Stomach smooth muscle (tissue), 2 donors: ENCODE measurements around the gene NFIA.

Experiments used
- H3K27ac ChIP-seq: one replicate; pipeline ENCODE4 v1.7.0; 2013; ENCODE audit warnings: mild to moderate bottlenecking, low read length, inconsistent platforms
- H3K27me3 ChIP-seq, 2 donors: one replicate each; pipeline ENCODE4 v1.7.0; 2013; ENCODE audit warnings: low read length in 2 of 2; ENCODE audit not compliant: insufficient read depth in 2 of 2, control insufficient read depth in 1 of 2
- H3K36me3 ChIP-seq, 2 donors: one replicate each; pipeline ENCODE4 v1.7.0; 2013; ENCODE audit warnings: low read length in 2 of 2; ENCODE audit not compliant: control insufficient read depth in 2 of 2, insufficient read depth in 2 of 2
- H3K4me1 ChIP-seq: one replicate; pipeline ENCODE4 v1.7.0; 2013; ENCODE audit warnings: low read length; ENCODE audit not compliant: control insufficient read depth, insufficient read depth
- H3K4me3 ChIP-seq, 2 donors: one replicate each; pipeline ENCODE4 v1.7.0; 2013; ENCODE audit warnings: low read length in 2 of 2
- H3K9ac ChIP-seq, 2 donors: one replicate each; pipeline ENCODE4 v1.7.0; 2013; ENCODE audit warnings: low read length in 2 of 2, mild to moderate bottlenecking in 1 of 2
- H3K9me3 ChIP-seq, 2 donors: one replicate each; pipeline ENCODE4 v1.7.0; 2013; ENCODE audit warnings: low read length in 2 of 2; ENCODE audit not compliant: control insufficient read depth in 2 of 2
- donor health status: healthy.
- donor health status: Pancreatic carcinoma.

The NFIA gene

DNA sequence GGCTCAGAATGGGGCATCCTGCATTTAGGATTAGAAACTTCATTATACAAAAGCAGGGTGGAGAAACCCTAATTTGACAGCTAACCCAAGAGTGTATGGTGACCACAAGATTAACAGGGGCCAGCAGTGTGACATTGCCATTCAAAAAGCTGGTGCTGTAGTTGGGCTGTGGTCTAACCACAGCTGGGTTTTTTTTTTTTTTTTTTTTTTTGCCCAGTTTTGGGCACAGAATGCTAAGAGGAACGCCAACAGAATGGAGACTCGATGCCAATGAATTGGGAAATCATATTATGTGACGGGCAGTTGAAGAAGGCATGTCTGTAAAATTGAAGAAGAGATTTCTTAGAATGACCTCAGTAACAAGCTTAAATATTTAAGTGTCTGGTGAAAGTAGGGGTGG lies 58.4 kb downstream of the NFIA start:
- H3K36me3 ChIP-seq = no peaks in the 10 kb centered on the region
- no peak overlapping the region for H3K4me3 ChIP-seq
- no peaks in the 10 kb centered on the region for H3K27me3 ChIP-seq
- no peak overlapping the region for H3K9ac ChIP-seq
- peaks cover 17% of the 10 kb centered on the region for H3K4me1 ChIP-seq
- no peak overlapping the region for H3K27ac ChIP-seq
- H3K9me3 ChIP-seq = no peaks in the 10 kb centered on the region

DNA sequence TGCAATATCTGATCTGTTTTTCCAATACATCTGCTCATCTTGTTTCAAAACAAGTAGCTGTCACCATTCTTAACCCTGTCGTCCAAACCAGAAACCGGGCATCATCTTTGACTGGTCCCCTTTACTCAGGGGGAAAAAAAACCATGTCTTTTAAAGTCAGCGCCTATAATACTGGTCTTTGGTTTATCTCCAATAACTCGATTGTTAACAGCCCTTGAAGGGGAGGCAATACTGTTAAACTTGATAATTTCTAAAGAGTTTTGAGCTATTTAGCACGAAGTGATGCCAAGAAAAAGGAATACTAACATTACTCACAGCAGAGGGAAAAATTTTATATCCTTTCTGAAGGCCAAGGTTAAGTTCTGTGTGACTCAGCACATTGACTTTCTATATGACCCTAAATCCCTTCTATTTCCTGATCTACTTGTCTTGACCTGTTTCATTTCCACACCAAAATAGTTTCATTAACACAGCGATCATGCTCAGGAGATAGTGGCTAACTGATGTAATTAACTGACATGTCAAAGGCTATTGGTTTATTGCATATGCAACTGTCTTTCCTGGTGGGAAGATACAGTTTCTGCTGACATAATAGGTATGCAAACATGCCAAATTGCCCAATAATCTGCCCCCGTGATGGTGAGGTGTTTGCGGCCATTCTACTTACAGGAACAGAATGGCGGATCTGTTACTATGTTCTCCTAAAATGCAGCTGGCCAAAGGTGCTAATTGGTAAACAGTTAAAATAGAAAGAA lies 59.1 kb downstream of the NFIA start:
- Histone ChIP-seq H3K27ac (no peak overlapping the region), H3K9me3 (no peaks in the 10 kb centered on the region), H3K4me3 (no peak overlapping the region), H3K36me3 (no peaks in the 10 kb centered on the region), H3K27me3 (no peaks in the 10 kb centered on the region), H3K4me1 (peaks cover 17% of the 10 kb centered on the region), H3K9ac (no peak overlapping the region)

DNA sequence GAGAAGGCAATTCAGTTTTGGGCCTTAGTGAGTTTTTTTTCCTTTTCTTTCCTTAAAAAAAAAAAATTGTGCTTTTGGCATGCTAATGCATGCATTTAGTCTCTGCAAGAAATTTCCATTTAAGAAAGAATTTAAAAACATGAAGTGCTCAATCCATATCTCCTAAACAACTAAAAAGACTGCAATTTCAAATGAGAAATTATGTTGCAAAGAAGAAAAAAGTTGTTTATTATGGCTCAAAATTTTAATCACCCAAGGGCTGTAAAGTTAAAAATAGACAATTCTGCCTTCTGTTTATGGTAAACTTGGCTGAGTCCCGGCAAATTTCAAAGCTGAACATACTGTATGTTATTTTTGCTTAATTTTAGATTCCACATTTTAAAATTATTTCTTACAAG lies 59.7 kb downstream of the NFIA start:
- Histone ChIP-seq H3K27ac (no peak overlapping the region), H3K4me3 (no peak overlapping the region), H3K27me3 (no peaks in the 10 kb centered on the region), H3K9ac (no peak overlapping the region), H3K36me3 (no peaks in the 10 kb centered on the region), H3K9me3 (no peaks in the 10 kb centered on the region), H3K4me1 (peaks cover 17% of the 10 kb centered on the region)

DNA sequence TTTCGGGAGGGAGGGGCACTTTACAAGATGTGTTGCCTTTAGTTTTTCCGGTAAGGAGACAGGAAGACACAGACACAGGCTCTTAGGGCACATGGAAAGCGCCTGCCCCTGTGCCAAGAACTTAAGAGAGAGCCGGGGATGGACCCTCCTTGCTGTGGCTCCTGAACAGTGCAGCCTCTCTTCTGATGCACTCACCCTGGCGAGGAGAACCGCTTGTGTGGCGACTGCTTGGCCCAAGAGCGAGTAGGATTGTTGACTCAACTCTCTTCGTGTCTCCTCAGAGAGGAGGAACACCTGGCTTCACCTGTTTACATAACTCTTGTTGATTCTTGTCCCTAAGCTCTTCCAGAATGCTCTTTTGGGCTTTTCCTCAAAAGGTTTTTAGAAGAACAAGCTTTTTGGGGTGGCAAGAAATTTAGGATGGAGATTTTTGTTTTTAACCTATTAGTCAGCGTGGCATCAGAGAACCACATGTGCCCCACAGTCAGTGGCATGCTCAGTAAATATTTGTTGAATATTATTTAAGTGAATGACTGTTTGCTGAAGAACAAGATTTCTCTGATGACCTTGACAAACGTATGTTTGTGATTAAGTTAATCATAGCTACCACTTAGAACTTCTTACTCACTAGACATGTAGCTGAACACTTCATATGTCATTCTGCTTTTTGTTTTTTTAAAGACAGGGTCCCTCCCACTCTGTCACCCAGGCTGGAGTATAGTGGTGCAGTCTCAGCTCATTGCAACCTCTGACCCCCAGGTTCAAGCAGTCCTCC lies 60.6 kb downstream of the NFIA start:
- H3K4me1 ChIP-seq = peaks cover 18% of the 10 kb centered on the region
- H3K27ac ChIP-seq = no peak overlapping the region

DNA sequence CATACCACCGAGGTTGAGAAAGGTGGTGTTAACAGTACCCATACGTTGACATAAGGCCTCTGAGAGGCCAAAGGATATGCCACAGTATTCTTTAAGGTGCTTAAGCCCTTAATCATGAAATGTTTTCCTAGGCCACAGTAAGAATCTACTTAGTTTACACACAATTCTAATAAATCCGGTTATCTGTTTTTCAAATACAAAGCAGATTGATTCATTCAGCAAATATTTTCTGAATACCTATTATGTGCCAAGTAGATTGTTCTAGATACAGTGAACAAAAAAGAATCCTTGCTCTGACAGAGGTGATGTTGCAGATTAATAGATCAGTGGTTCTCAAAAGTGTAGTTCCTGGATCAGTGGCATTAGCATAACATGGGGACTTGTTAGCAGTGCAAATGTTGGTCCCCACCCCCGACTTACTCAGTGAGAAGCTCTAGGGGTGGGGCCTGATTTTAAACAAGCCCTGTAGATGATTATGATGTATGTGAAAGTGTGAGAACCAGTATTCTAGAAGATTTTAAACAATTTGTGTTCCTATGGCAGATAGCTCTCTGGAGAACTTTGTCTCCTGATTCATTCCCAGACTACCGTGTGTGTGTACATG lies 61.6 kb downstream of the NFIA start:
- no peaks in the 10 kb centered on the region for H3K36me3 ChIP-seq
- H3K27ac ChIP-seq = no peak overlapping the region
- no peaks in the 10 kb centered on the region for H3K9me3 ChIP-seq
- no peak overlapping the region for H3K4me3 ChIP-seq
- H3K9ac ChIP-seq = no peak overlapping the region
- H3K4me1 ChIP-seq = peaks cover 26% of the 10 kb centered on the region
- no peaks in the 10 kb centered on the region for H3K27me3 ChIP-seq

More for the DNA sequence above, 60.6 kb downstream of the NFIA start:
- Histone ChIP-seq H3K36me3 (no peaks in the 10 kb centered on the region), H3K9me3 (no peaks in the 10 kb centered on the region), H3K4me3 (no peak overlapping the region), H3K27me3 (no peaks in the 10 kb centered on the region), H3K9ac (no peak overlapping the region)

DNA sequence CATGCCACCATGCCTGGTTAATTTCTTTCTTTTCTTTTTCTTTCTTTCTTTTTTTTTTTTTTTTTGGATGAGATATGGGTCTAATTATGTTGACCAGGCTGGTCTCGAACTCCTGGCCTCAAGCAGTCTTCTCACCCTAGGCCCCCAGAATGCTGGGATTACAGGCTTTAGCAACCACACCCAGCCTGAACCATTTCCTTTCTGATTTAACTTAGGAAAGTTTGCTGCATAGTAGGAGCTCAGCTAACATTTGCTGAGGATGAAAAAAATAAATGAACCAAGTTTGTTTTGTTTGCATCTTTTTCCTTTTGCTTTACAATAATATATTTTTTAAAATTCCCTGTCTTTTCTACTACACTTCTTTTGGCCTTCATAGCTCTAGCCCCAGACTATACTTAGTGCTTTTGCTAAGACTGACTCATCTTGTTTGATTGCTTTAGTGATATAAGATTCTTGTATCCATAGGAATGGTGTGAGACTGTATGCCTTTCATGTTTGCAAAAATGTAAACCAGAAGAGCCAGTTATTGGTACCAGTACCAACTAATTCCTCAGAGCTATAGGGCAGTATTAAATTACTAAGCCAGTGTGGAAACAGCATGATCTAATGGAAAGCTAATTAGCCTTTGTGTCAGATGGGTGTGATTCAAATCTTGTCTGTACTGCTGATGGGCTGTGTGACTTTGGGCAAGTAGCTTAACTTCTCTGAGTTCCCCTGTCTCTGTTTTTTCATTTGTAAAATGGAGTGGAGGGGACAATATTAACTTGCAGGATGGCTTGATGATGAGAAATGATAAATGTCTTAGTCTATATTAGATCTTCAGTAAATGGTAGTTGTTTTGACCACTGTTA lies 66.9 kb downstream of the NFIA start:
- H3K27me3 ChIP-seq = no peaks in the 10 kb centered on the region
- no peak overlapping the region for H3K9ac ChIP-seq
- H3K27ac ChIP-seq = no peak overlapping the region
- no peaks in the 10 kb centered on the region for H3K36me3 ChIP-seq
- H3K4me3 ChIP-seq = no peak overlapping the region
- H3K9me3 ChIP-seq = no peaks in the 10 kb centered on the region
- peaks cover 21% of the 10 kb centered on the region for H3K4me1 ChIP-seq

DNA sequence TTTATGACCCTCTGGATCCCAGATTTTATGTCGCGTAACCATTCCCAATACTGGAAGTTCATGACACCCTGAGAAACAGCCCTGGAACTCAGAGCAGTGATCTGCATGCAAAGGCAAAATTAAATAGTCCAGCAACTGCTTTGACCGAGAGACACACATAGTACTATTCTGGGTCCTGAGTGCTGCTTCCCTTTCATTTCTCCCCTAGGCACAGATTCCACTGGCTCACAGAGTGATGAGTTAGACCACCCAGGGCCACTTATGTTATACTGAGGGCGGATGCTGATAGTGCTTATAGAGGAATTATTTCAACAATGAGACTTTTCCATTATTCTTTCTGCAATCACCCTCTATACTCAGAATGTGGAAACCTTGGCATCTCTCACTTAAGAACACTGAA lies 69.2 kb downstream of the NFIA start:
- no peaks in the 10 kb centered on the region for H3K36me3 ChIP-seq
- H3K9me3 ChIP-seq = no peaks in the 10 kb centered on the region
- H3K9ac ChIP-seq = no peak overlapping the region
- H3K4me1 ChIP-seq = peaks cover 23% of the 10 kb centered on the region
- H3K27ac ChIP-seq = no peak overlapping the region
- H3K27me3 ChIP-seq = no peaks in the 10 kb centered on the region
- no peak overlapping the region for H3K4me3 ChIP-seq

DNA sequence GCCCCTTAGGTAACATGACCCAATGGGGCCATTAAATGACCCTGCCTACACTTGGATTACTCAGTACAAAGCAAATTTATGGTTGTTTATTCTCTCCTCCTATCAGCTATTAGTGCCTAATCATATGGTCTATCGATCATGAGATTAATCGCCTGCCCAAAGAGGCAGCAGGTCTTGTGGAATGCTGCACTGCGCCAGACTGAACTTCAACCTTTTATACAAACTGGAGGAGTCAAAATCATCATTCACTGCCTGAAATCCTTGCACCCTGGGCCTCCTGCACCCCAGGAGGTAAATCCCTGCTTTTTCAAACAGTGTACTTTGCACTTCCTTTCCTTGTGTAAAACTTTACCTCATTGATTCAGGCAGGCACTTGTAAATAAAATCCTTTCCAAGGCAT lies 69.7 kb downstream of the NFIA start:
- H3K4me1 ChIP-seq = peaks cover 28% of the 10 kb centered on the region
- no peaks in the 10 kb centered on the region for H3K27me3 ChIP-seq
- no peak overlapping the region for H3K4me3 ChIP-seq
- H3K27ac ChIP-seq = no peak overlapping the region
- no peak overlapping the region for H3K9ac ChIP-seq
- no peaks in the 10 kb centered on the region for H3K9me3 ChIP-seq
- no peaks in the 10 kb centered on the region for H3K36me3 ChIP-seq

DNA sequence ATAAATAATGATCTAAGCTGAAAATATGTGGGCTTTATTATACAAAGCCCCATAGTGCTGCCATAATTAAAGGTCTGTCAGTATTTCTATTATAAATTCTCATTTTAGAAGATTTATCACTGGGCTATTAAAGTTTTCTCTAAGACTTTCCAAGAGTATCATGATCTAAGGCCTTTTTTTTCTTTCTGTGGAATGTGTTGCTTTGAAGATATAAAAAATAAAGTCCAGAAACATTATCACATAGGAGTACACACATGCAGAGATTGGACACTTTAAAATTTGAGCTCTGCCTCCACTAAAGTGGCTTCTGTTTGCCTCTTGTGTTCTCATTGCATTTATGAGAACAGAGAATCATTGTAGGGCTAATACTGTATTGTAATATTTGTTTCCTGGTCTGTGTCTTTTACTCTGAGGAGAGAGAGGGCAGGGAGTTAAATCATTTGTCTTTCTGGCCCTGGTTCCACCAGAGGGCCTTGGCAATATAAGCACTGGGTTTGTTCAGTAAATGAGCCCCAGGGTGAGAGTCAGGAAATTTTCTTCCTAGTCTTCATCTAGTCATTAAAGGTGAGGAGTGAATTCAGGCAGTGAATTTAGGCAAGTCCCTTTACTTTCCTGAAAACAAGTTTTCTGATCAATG lies 70.2 kb downstream of the NFIA start:
- no peaks in the 10 kb centered on the region for H3K36me3 ChIP-seq
- no peaks in the 10 kb centered on the region for H3K27me3 ChIP-seq
- H3K9ac ChIP-seq = no peak overlapping the region
- H3K27ac ChIP-seq = peak overlapping the region; percentile 32
- H3K4me1 ChIP-seq = peaks cover 31% of the 10 kb centered on the region
- H3K9me3 ChIP-seq = no peaks in the 10 kb centered on the region
- H3K4me3 ChIP-seq = no peak overlapping the region
